Measurements from ENCODE around the gene CEP57.
A peak's percentile ranks its signal among the peaks of the same experiment; 100 is the strongest.

Gene CEP57

GRCh38 chr11:95790123-95790932 is at the start of gene CEP57:
TSS of gene CEP57 (plus strand) at chr11:95790498. CDS start at chr11:95790699, 201 bp downstream.
- peak; percentile 97 for DNase-seq (ENCODE audit: low spot score)

- DNase-seq (ENCODE audit: low spot score): no peak
These were observed 40.2 kb upstream of the CEP57 start for GRCh38 chr11:95750101-95750500.

GRCh38 chr11:95751515-95751914 is 38.8 kb upstream of the CEP57 start:
- no peak for DNase-seq (ENCODE audit: low spot score)

- no peak for DNase-seq (ENCODE audit: low spot score)
These were observed 29.4 kb upstream of the CEP57 start for GRCh38 chr11:95760941-95761340.

GRCh38 chr11:95762534-95762933 is 27.8 kb upstream of the CEP57 start:
- no peak for DNase-seq (ENCODE audit: low spot score)

GRCh38 chr11:95764267-95764898 is 25.9 kb upstream of the CEP57 start:
- DNase-seq (ENCODE audit: low spot score): peak; percentile 68

GRCh38 chr11:95766701-95767100 is 23.6 kb upstream of the CEP57 start:
- no peak for DNase-seq (ENCODE audit: low spot score)

- DNase-seq (ENCODE audit: low spot score): peak; percentile 5
These were observed 22.8 kb upstream of the CEP57 start for GRCh38 chr11:95767498-95767897.

GRCh38 chr11:95768521-95768920 is 21.8 kb upstream of the CEP57 start:
- DNase-seq (ENCODE audit: low spot score): no peak

- no peak for DNase-seq (ENCODE audit: low spot score)
These were observed 13.4 kb upstream of the CEP57 start for GRCh38 chr11:95776859-95777258.

GRCh38 chr11:95778699-95779098 is 11.6 kb upstream of the CEP57 start:
- no peak for DNase-seq (ENCODE audit: low spot score)

- no peak for DNase-seq (ENCODE audit: low spot score)
These were observed 9.8 kb upstream of the CEP57 start for GRCh38 chr11:95780544-95780943.

- no peak for DNase-seq (ENCODE audit: low spot score)
These were observed 1.3 kb upstream of the CEP57 start for GRCh38 chr11:95788921-95789505.

GRCh38 chr11:95789506-95790122 is 684 bp upstream of the CEP57 start, which contains the start of gene FAM76B:
TSS of gene FAM76B (minus strand) at chr11:95789782. CDS start at chr11:95789478, 304 bp downstream.
- peak; percentile 99 for DNase-seq (ENCODE audit: low spot score)

GRCh38 chr11:95790933-95791708 is 823 bp downstream of the CEP57 start:
- DNase-seq (ENCODE audit: low spot score): peak; percentile 63

- DNase-seq (ENCODE audit: low spot score): no peak
These were observed 1.4 kb downstream of the CEP57 start for GRCh38 chr11:95791709-95792033.

- no peak for DNase-seq (ENCODE audit: low spot score)
These were observed 1.9 kb downstream of the CEP57 start for GRCh38 chr11:95792200-95792599.

GRCh38 chr11:95792700-95793099 is 2.4 kb downstream of the CEP57 start:
- no peak for DNase-seq (ENCODE audit: low spot score)

GRCh38 chr11:95793116-95793515 is 2.8 kb downstream of the CEP57 start:
- no peak for DNase-seq (ENCODE audit: low spot score)

GRCh38 chr11:95794086-95794485 is 3.8 kb downstream of the CEP57 start:
- DNase-seq (ENCODE audit: low spot score): no peak

- DNase-seq (ENCODE audit: low spot score): no peak
These were observed 5.5 kb downstream of the CEP57 start for GRCh38 chr11:95795627-95796295.

All from kidney tubule cell (primary cell).